ENCODE results near the gene HIBADH.
"Not testable (repeated sequence)": the region's sequence is repeated elsewhere in the genome, so short reads cannot be mapped to it uniquely, and the experiment has no call there.

Gene HIBADH

GRCh38 chr7:27593226-27593625, 69.5 kb downstream of the HIBADH start:
- DNase-seq: no peak

- DNase-seq: no peak
These were observed 72.3 kb downstream of the HIBADH start for GRCh38 chr7:27590416-27590815.

- DNase-seq: peak in 1 of 3 experiments; percentile 42
These were observed 75.3 kb downstream of the HIBADH start for GRCh38 chr7:27587429-27587828.

GRCh38 chr7:27586825-27587224, 75.9 kb downstream of the HIBADH start:
- peak; percentile 81 to 96 (median 89) for DNase-seq

- DNase-seq: no peak
These were observed 76.8 kb downstream of the HIBADH start for GRCh38 chr7:27585781-27586447.

GRCh38 chr7:27581906-27582305, 80.8 kb downstream of the HIBADH start:
- no peak for DNase-seq

GRCh38 chr7:27581119-27581518, 81.6 kb downstream of the HIBADH start:
- DNase-seq: no peak

- peak in 1 of 3 experiments; percentile 7 for DNase-seq
These were observed 83.1 kb downstream of the HIBADH start for GRCh38 chr7:27579565-27579964.

GRCh38 chr7:27578169-27578568, 84.5 kb downstream of the HIBADH start:
- not testable (repeated sequence) for DNase-seq

GRCh38 chr7:27576360-27576944, 86.2 kb downstream of the HIBADH start:
- DNase-seq: peak; percentile 33 to 85 (median 38)

- DNase-seq: no peak
These were observed 87.1 kb downstream of the HIBADH start for GRCh38 chr7:27575613-27576012.

GRCh38 chr7:27569106-27569505, 93.6 kb downstream of the HIBADH start:
- DNase-seq: no peak

- DNase-seq: no peak
These were observed 95.4 kb downstream of the HIBADH start for GRCh38 chr7:27567266-27567665.

GRCh38 chr7:27564881-27565482, 97.7 kb downstream of the HIBADH start:
- no peak for DNase-seq

GRCh38 chr7:27560706-27561235, 101.9 kb downstream of the HIBADH start:
- DNase-seq: no peak

GRCh38 chr7:27555670-27556069, 107.0 kb downstream of the HIBADH start:
- DNase-seq: no peak

GRCh38 chr7:27554826-27555225, 107.9 kb downstream of the HIBADH start:
- DNase-seq: no peak

- peak in 2 of 3 experiments; percentile 12 to 66 for DNase-seq
These were observed 109.4 kb downstream of the HIBADH start for GRCh38 chr7:27553273-27553672.

- DNase-seq: peak in 2 of 3 experiments; percentile 62 to 90
These were observed 110.8 kb downstream of the HIBADH start for GRCh38 chr7:27551803-27552400.

GRCh38 chr7:27549606-27550005, 113.1 kb downstream of the HIBADH start:
- no peak for DNase-seq

- DNase-seq: no peak
These were observed 114.4 kb downstream of the HIBADH start for GRCh38 chr7:27548304-27548703.

- no peak for DNase-seq
These were observed 115.3 kb downstream of the HIBADH start for GRCh38 chr7:27547401-27547800.

GRCh38 chr7:27546610-27547009, 116.1 kb downstream of the HIBADH start:
- DNase-seq: no peak

- DNase-seq: no peak
These were observed 126.9 kb downstream of the HIBADH start for GRCh38 chr7:27535795-27536194.

All from NCI-H1417 (cell line).